ENCODE results near the gene TEKT3. TPM values are rescaled to one million over a fixed set of nuclear protein-coding genes. Genes with fewer than 3 reads are reported as not detected.

Gene TEKT3
- total and polyA plus RNA-seq, 2 of the 4 experiments (the other 2 are of a cell fraction): 0.15 TPM; not detected in 1

- ATAC-seq (ENCODE audit: low read depth) (peak; percentile 19), DNase-seq (peak; percentile 46)
- Histone ChIP-seq H3K9ac (ENCODE audit: low read depth, low read length) (no peak overlapping the region), H4K91ac (ENCODE audit: insufficient read depth, low read depth, low read length) (no peak overlapping the region), H3K27me3 (ENCODE audit: control insufficient read depth, insufficient read depth, low read length) (peaks cover under 1% of the 10 kb centered on the region; the same call in 1 of the 2 replicates), H3K27ac (ENCODE audit: insufficient read depth, low read length) (no peak overlapping the region), H2BK5ac (ENCODE audit: low read depth, low read length, poor library complexity, severe bottlenecking) (no peak overlapping the region), H3K9me3 (ENCODE audit: control insufficient read depth, insufficient read depth, low read length) (peaks cover 2% of the 10 kb centered on the region; the same call in 1 of the 2 replicates), H3K9me1 (ENCODE audit: insufficient read depth, low read length) (no peaks in the 10 kb centered on the region), H3K18ac (ENCODE audit: low read depth, low read length) (no peak overlapping the region), H3K14ac (replicated peaks; ENCODE audit: low read depth, low read length) (no peak overlapping the region), H2AK5ac (ENCODE audit: low read depth, low read length) (no peak overlapping the region), H3K4me1 (ENCODE audit: control insufficient read depth, insufficient read depth, low read length) (peaks cover 7% of the 10 kb centered on the region), H2BK15ac (ENCODE audit: low read depth, low read length) (no peak overlapping the region), H3K4ac (ENCODE audit: low read depth, low read length) (no peak overlapping the region), H3K56ac (ENCODE audit: extremely low read depth, insufficient read depth, low read length) (no peak overlapping the region), H3K4me2 (ENCODE audit: low read depth, low read length) (peak overlapping the region; percentile 27), H4K5ac (ENCODE audit: low read depth, low read length) (no peak overlapping the region; the same call in 1 of the 2 replicates), H4K8ac (ENCODE audit: low read depth in 2 of 2, low read length in 2 of 2) (no peak overlapping the region), H3K4me3 (ENCODE audit: insufficient read depth, low read depth, low read length) (no peak overlapping the region), H2AFZ (replicated peaks; ENCODE audit: low read length, poor library complexity) (no peak overlapping the region), H4K20me1 (ENCODE audit: insufficient read depth, low read length) (no peaks in the 10 kb centered on the region), H3K79me1 (ENCODE audit: low read depth in 1 of 2, low read length in 2 of 2) (no peaks in the 10 kb centered on the region), H2BK20ac (ENCODE audit: low read depth, low read length) (no peak overlapping the region), H2AK9ac (replicated peaks; ENCODE audit: low read depth, low read length, poor library complexity) (no peak overlapping the region), H3K23ac (ENCODE audit: low read depth, low read length) (no peak overlapping the region), H2BK120ac (ENCODE audit: low read depth, low read length) (no peak overlapping the region), H3K36me3 (ENCODE audit: control insufficient read depth, insufficient read depth, low read length) (no peaks in the 10 kb centered on the region)
- ChIA-PET POLR2A (ENCODE audit: unreplicated experiment) (no interaction called here), CTCF (no interaction called here)
- no TSS peak for BruUV-seq (replicated peaks)
- TF ChIP-seq SMC3 (IDR thresholded peaks at IDR 0.05; ENCODE audit: low read depth, low read length): no peak
- peak; percentile 85 for TF ChIP-seq BHLHE40 (IDR thresholded peaks at IDR 0.05; ENCODE audit: low read depth, low read length)
- peak; percentile 70 for TF ChIP-seq CEBPB (IDR thresholded peaks at IDR 0.05; ENCODE audit: low read depth, low read length)
- in situ Hi-C loops (cut with MboI; ENCODE audit: low sequenced_read_pairs): no loop called here
- dilution Hi-C loops (cut with HindIII; ENCODE audit: low sequenced_read_pairs, unreplicated experiment): no loop called here
- intact Hi-C loops (cut with micrococcal nuclease): no loop called here
- WGBS, 2 experiments (ENCODE audit: extremely low coverage in 2 of 2, insufficient read length in 1 of 2): no CpG with 5 or more reads among the region's 4 CpGs
These were observed 53.7 kb downstream of the TEKT3 start for GRCh38 chr17:15287538-15288267.
